Glutamatergic neuron (in vitro differentiated cells): ENCODE measurements around the gene PCGF5. TPM values are rescaled to one million over a fixed set of nuclear protein-coding genes. Genes with fewer than 3 reads are reported as not detected.

ENCODE experiments used
- DNase-seq: peaks from one replicate; pipeline ENCODE4 v3.0.0; 2022
- H3K27ac Mint-ChIP-seq: one replicate; pipeline ENCODE4 v1.8.0; 2020; ENCODE audit warnings: mild to moderate bottlenecking, mixed read lengths, inconsistent platforms; ENCODE audit not compliant: unreplicated experiment
- H3K27me3 Mint-ChIP-seq: one replicate; pipeline ENCODE4 v1.8.0; 2020; ENCODE audit warnings: mild to moderate bottlenecking, moderate library complexity, mixed read lengths, inconsistent platforms; ENCODE audit not compliant: unreplicated experiment
- H3K36me3 Mint-ChIP-seq: one replicate; pipeline ENCODE4 v1.8.0; 2020; ENCODE audit warnings: mild to moderate bottlenecking, mixed read lengths, inconsistent platforms; ENCODE audit not compliant: unreplicated experiment
- H3K4me1 Mint-ChIP-seq: one replicate; pipeline ENCODE4 v1.8.0; 2020; ENCODE audit warnings: mild to moderate bottlenecking, low read depth, mixed read lengths, inconsistent platforms; ENCODE audit not compliant: unreplicated experiment
- H3K4me3 Mint-ChIP-seq: one replicate; pipeline ENCODE4 v1.8.0; 2020; ENCODE audit warnings: mild to moderate bottlenecking, mixed read lengths, inconsistent platforms; ENCODE audit not compliant: unreplicated experiment
- H3K9me3 Mint-ChIP-seq: one replicate; pipeline ENCODE4 v1.8.0; 2020; ENCODE audit warnings: mild to moderate bottlenecking, moderate library complexity, mixed read lengths, inconsistent platforms; ENCODE audit not compliant: unreplicated experiment
- total RNA-seq: library from RNA; stranded (reverse); fragmentation: NEBNext Ultra II Directional; extraction: Animal tissue kit (Norgen Biotek cat#: 25700); gene quantifications from one replicate; pipeline ENCODE4 v1.2.1, GENCODE V29; 2021; ENCODE audit not compliant: unreplicated experiment
- TF ChIP-seq, protein P1 (sequence below): fragments of 200-600 bp; sonication (generic); IDR thresholded peaks from one replicate; pipeline ENCODE4 v1.5.0; 2021; ENCODE audit not compliant: partially characterized antibody, unreplicated experiment

PCGF5 gene
- total RNA-seq, 1 donor from 2014 or later = 3.0 TPM

DNA sequence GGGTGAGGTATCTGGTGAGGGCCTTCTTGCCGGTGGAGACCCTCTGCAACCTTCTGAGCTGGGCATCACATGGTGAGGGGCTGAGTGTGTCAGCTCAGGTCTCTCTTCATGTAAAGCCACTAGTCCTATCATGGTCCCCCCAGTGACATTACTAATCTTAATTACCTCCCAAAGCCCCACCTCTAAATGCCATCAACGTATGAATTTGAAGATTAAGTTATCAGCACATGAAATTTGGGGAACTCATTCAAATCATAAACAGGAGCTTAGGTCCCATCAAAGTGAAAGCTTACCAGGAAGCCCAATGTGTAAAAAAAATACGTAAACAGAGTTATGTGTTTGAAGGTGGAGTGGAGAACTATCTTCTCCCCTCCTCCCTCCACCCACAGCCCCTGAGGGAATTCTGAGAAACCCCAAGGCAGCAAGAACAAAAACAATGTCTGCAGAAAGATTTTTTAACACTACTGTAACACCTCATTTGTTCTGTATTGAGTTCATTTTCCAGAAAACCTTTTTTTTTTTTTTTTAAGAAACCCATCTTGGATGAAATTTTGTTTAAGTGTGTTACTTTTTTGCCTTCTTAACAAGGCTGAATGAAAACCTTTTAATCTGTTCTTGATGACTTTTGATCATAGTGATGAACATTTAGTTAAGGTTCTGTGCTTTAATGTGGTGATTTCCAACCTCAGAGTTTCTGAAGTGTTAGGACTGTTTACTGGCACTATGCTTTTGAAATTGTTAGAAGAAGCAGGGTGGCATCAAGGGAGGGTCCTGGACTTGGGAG lies 19.1 kb upstream of the PCGF5 start:
- no peaks in the 10 kb centered on the region for H3K27me3 Mint-ChIP-seq
- H3K9me3 Mint-ChIP-seq = peaks cover 2% of the 10 kb centered on the region
- no peaks in the 10 kb centered on the region for H3K36me3 Mint-ChIP-seq
- no peak overlapping the region for H3K4me3 Mint-ChIP-seq
- H3K4me1 Mint-ChIP-seq = no peaks in the 10 kb centered on the region
- no peak for DNase-seq
- no peak overlapping the region for H3K27ac Mint-ChIP-seq
- TF ChIP-seq, protein P1, sequence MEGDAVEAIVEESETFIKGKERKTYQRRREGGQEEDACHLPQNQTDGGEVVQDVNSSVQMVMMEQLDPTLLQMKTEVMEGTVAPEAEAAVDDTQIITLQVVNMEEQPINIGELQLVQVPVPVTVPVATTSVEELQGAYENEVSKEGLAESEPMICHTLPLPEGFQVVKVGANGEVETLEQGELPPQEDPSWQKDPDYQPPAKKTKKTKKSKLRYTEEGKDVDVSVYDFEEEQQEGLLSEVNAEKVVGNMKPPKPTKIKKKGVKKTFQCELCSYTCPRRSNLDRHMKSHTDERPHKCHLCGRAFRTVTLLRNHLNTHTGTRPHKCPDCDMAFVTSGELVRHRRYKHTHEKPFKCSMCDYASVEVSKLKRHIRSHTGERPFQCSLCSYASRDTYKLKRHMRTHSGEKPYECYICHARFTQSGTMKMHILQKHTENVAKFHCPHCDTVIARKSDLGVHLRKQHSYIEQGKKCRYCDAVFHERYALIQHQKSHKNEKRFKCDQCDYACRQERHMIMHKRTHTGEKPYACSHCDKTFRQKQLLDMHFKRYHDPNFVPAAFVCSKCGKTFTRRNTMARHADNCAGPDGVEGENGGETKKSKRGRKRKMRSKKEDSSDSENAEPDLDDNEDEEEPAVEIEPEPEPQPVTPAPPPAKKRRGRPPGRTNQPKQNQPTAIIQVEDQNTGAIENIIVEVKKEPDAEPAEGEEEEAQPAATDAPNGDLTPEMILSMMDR = no peak

DNA sequence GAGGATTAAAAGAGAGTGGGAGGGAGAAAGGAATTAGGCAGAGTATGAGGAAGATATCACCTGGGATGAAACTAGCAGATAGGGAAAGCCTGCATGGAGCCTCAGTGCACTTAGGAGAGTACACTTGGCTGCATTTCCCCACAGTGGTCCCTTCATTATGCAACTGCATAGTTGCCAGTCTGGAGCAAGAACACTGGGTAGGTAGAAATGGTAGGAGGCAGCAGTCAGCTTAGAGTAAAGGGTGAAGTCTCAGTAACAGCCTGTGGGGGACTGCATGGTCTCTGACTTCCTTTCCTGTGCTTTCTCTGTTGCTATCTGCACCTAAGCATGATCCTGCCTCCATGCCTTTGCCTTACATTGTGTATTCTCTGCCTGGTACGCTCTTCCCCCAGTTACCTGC lies 14.0 kb upstream of the PCGF5 start:
- Mint-ChIP-seq H3K27ac (no peak overlapping the region), H3K4me3 (no peak overlapping the region), H3K27me3 (no peaks in the 10 kb centered on the region), H3K9me3 (peaks cover 2% of the 10 kb centered on the region), H3K4me1 (no peaks in the 10 kb centered on the region), H3K36me3 (no peaks in the 10 kb centered on the region)
- TF ChIP-seq, protein P1 = no peak
- DNase-seq = no peak

DNA sequence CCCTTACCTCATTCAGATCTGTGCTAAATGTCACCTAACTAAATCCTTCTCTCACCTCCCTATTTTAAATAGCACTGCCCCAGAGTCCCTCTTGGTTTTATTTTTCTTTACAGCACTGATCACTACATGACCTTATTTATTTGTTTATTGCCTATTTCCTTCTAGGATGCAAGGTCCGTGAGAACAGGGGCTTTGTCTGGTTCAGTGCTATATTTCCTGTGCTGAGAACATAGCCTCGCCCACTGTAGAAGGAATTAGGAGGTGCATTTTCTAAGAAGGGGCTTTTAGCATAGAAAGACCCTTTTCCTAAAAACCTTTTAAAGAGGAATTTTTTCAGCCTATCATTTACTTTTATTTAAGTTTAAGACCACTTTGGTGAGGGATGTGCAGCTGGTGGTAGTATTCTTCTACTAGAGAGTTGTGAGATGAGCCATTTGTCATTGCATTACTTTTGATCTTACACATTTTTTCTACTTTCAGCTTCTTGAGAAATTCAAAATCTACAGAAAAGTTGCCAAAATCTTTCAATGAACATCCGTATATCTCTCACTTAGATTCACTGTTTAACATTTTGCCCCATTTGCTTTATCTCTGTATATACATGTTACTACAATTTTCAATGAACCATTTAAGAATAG lies 13.5 kb upstream of the PCGF5 start:
- peaks cover 2% of the 10 kb centered on the region for H3K9me3 Mint-ChIP-seq
- TF ChIP-seq, protein P1 = no peak
- no peaks in the 10 kb centered on the region for H3K36me3 Mint-ChIP-seq
- H3K4me3 Mint-ChIP-seq = no peak overlapping the region
- H3K4me1 Mint-ChIP-seq = no peaks in the 10 kb centered on the region
- DNase-seq = no peak
- H3K27ac Mint-ChIP-seq = no peak overlapping the region
- H3K27me3 Mint-ChIP-seq = no peaks in the 10 kb centered on the region

DNA sequence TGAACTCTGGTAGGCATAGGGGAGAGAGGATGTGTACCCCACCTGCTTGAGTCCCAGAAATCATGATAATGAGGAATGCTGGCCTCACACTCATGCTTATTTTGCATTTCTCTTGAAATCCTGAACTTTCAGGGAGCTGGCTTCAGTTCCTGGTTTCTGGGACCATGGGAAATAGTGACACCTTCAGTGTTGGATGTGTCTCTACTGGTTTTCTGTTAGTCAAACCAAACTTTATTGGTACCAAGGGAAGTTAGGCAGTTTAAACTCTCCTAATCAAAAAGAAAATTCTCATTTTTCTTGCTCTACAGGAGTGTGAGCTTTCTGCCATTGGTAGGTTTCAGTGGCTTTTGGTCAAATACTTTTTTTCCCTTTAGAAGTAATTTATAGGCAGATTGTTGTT lies 11.8 kb upstream of the PCGF5 start:
- Mint-ChIP-seq H3K4me1 (no peaks in the 10 kb centered on the region), H3K9me3 (peaks cover 2% of the 10 kb centered on the region), H3K4me3 (no peak overlapping the region), H3K27ac (no peak overlapping the region), H3K36me3 (no peaks in the 10 kb centered on the region), H3K27me3 (no peaks in the 10 kb centered on the region)
- DNase-seq = no peak
- TF ChIP-seq, protein P1 = no peak

DNA sequence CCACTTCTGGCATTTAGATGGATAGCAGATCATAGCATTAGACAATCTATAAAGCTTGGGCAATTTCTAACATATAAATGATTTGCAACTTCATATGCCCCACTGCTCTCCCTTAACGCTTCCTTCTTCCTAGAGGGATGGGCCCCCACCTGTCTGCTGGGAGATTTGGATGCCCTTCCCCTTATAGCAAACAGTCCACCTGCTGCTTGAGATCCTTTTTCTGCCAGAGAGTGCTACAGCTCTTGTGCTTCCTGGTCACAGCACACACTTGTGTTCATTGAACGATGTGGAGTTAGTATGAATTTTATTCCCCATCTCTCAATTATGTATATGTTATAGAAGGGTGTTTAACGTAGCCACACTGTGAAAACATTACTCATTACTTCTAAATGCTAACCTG lies 10.4 kb upstream of the PCGF5 start:
- DNase-seq = no peak
- H3K4me3 Mint-ChIP-seq = no peak overlapping the region
- no peaks in the 10 kb centered on the region for H3K36me3 Mint-ChIP-seq
- H3K27me3 Mint-ChIP-seq = no peaks in the 10 kb centered on the region
- TF ChIP-seq, protein P1 = no peak
- no peak overlapping the region for H3K27ac Mint-ChIP-seq
- H3K4me1 Mint-ChIP-seq = no peaks in the 10 kb centered on the region
- peaks cover 2% of the 10 kb centered on the region for H3K9me3 Mint-ChIP-seq
